Endothelial cell of umbilical vein (primary cell): ENCODE measurements around the gene TRIM17. TPM values are rescaled to one million over a fixed set of nuclear protein-coding genes. Genes with fewer than 3 reads are reported as not detected.

Source experiments
- BruUV-seq: library from RNA; stranded (reverse); fragments of 400-500 nt; replicated peaks from 2 replicates; lab custom pipeline; 2021; lab: Mats Ljungman, UMichigan
- CTCF ChIA-PET: fragments of 300-600, 350-600 bp; sonication (Branson Sonifier 250); formaldehyde crosslinking; loops from one replicate; lab custom pipeline; 2021; ENCODE audit warnings: antibody characterized with exemption, inconsistent platforms; lab: Charles Lee
- POLR2A ChIA-PET: fragments of 300-600, 350-600 bp; sonication (Branson Sonifier 250); formaldehyde crosslinking; loops from one replicate; lab custom pipeline; 2021; ENCODE audit warnings: antibody characterized with exemption, inconsistent platforms; lab: Charles Lee
- DNase-seq: peaks from one replicate; pipeline ENCODE4 v3.0.0-alpha.2; 2011; ENCODE audit warnings: low read depth, low spot score
- FAIRE-seq: peaks from 2 replicates; lab custom pipeline; 2011; peaks lifted over from hg19 to GRCh38; lab: Jason Lieb, UNC
- H2AFZ ChIP-seq: 2 replicates; pipeline ENCODE4 v1.6.0; 2012; ENCODE audit warnings: low read depth, low read length, control low read depth, inconsistent platforms
- H3K27ac ChIP-seq: 2 replicates; pipeline ENCODE4 v1.5.1; 2011; ENCODE audit warnings: low read depth, mild to moderate bottlenecking, control low read depth, low read length, moderate library complexity; ENCODE audit not compliant: insufficient read depth
- H3K27me3 ChIP-seq, 2 experiments: 2 replicates each; pipeline versions ENCODE4 v1.6.0 to v1.6.1; 2011; ENCODE audit warnings: low read length in 2 of 2, mixed read lengths in 1 of 2; ENCODE audit not compliant: control insufficient read depth in 2 of 2, insufficient read depth in 2 of 2
- H3K36me3 ChIP-seq, 2 experiments: 2 replicates in 1 of 2; 3 replicates in 1 of 2; pipeline ENCODE4 v1.5.1; 2011; ENCODE audit warnings: low read length in 2 of 2, mild to moderate bottlenecking in 1 of 2, moderate library complexity in 1 of 2; ENCODE audit not compliant: control insufficient read depth in 2 of 2, insufficient read depth in 2 of 2; ENCODE audit errors: extremely low read depth in 1 of 2
- H3K4me1 ChIP-seq: 3 replicates; pipeline ENCODE4 v1.5.1; 2011; ENCODE audit warnings: mild to moderate bottlenecking, low read length; ENCODE audit not compliant: control insufficient read depth, insufficient read depth; ENCODE audit errors: extremely low read depth
- H3K4me2 ChIP-seq: 2 replicates; pipeline ENCODE4 v1.6.1; 2011; ENCODE audit warnings: low read length, control low read depth, mixed read lengths; ENCODE audit not compliant: insufficient read depth
- H3K4me3 ChIP-seq, 3 experiments: fragments of 200-600 bp in 1 of 3; sonication (generic), shearing (Covaris generic) in 1 of 3; replicated peaks in 1 of 3; 2 replicates each; pipeline ENCODE4 v1.5.1; 2011 to 2016; ENCODE audit warnings: control low read depth in 3 of 3, low read length in 3 of 3, mild to moderate bottlenecking in 2 of 3, inconsistent platforms in 1 of 3, low read depth in 1 of 3, moderate library complexity in 1 of 3; ENCODE audit not compliant: insufficient read depth in 1 of 3
- H3K79me2 ChIP-seq: 2 replicates; pipeline ENCODE4 v1.6.0; 2012; ENCODE audit warnings: low read length, inconsistent platforms; ENCODE audit not compliant: control insufficient read depth, insufficient read depth
- H3K9ac ChIP-seq: replicated peaks from 2 replicates; pipeline ENCODE3; 2011; ENCODE audit warnings: low read length, control low read depth; ENCODE audit not compliant: insufficient read depth; ENCODE audit errors: extremely low read depth
- H3K9me1 ChIP-seq: replicated peaks from 3 replicates; pipeline ENCODE4 v1.6.0; 2011; ENCODE audit warnings: mild to moderate bottlenecking, low read length; ENCODE audit not compliant: control insufficient read depth, insufficient read depth; ENCODE audit errors: extremely low read depth
- H3K9me3 ChIP-seq: replicated peaks from 2 replicates; pipeline ENCODE4 v1.5.1; 2012; ENCODE audit warnings: low read length, inconsistent platforms; ENCODE audit not compliant: control insufficient read depth, insufficient read depth
- H4K20me1 ChIP-seq: replicated peaks from 2 replicates; pipeline ENCODE3; 2011; ENCODE audit warnings: mild to moderate bottlenecking, low read length; ENCODE audit not compliant: control insufficient read depth, insufficient read depth; ENCODE audit errors: extremely low read depth
- CTCF ChIP-seq, 2 donors: IDR thresholded peaks; 1 replicate in 1 of 2; 2 replicates in 1 of 2; pipeline ENCODE4 v1.5.1; 2011; ENCODE audit warnings: low read length in 2 of 2, mild to moderate bottlenecking in 2 of 2, moderate library complexity in 2 of 2, control low read depth in 1 of 2, inconsistent platforms in 1 of 2, low read depth in 1 of 2; ENCODE audit not compliant: insufficient read depth in 1 of 2; ENCODE audit errors: extremely low read depth in 1 of 2
- EZH2 ChIP-seq: IDR thresholded peaks from 2 replicates; pipeline ENCODE4 v1.6.1; 2012; ENCODE audit warnings: borderline replicate concordance, low read depth, mild to moderate bottlenecking, moderate library complexity, low read length, inconsistent platforms; ENCODE audit not compliant: severe bottlenecking
- FOS ChIP-seq: IDR thresholded peaks from 2 replicates; pipeline ENCODE4 v1.6.1; 2011; ENCODE audit warnings: mild to moderate bottlenecking, low read length, moderate library complexity, borderline replicate concordance; ENCODE audit not compliant: insufficient read depth
- GATA2 ChIP-seq: IDR thresholded peaks from 2 replicates; pipeline ENCODE4 v1.7.0; 2011; ENCODE audit warnings: low read depth, mild to moderate bottlenecking, moderate library complexity, mixed read lengths, low read length; ENCODE audit not compliant: insufficient read length, insufficient read depth
- JUN ChIP-seq: IDR thresholded peaks from 2 replicates; pipeline ENCODE4 v1.6.1; 2011; ENCODE audit warnings: borderline replicate concordance, low read depth; ENCODE audit not compliant: insufficient read length, insufficient read depth
- MAX ChIP-seq: IDR thresholded peaks from 2 replicates; pipeline ENCODE4 v1.6.1; 2011; ENCODE audit not compliant: insufficient read depth, insufficient read length
- MYC ChIP-seq: IDR thresholded peaks from one replicate; pipeline ENCODE4 v1.6.1; 2011; ENCODE audit warnings: mild to moderate bottlenecking, low read depth, low read length
- POLR2A ChIP-seq: IDR thresholded peaks from 2 replicates; pipeline ENCODE4 v1.6.1; 2012; ENCODE audit warnings: low read depth, mild to moderate bottlenecking, control low read depth, low read length
- POLR2AphosphoS5 ChIP-seq: IDR thresholded peaks from 2 replicates; pipeline ENCODE4 v1.6.1; 2012; ENCODE audit warnings: low read depth, mild to moderate bottlenecking, control low read depth, low read length, moderate library complexity; ENCODE audit not compliant: insufficient read depth
- dilution Hi-C: fragments of 300-500 bp; cut with MboI; formaldehyde crosslinking; loops from one replicate; pipeline ENCODE4 v1.15.0; 2019; ENCODE audit warnings: low sequenced_read_pairs; ENCODE audit not compliant: extremely low pct_ligation_motif_present
- intact Hi-C: fragments of 100-400 bp; cut with micrococcal nuclease; formaldehyde crosslinking; loops from one replicate; pipeline ENCODE4 v1.10.0; 2022
- polyA plus RNA-seq, 4 experiments: library from polyadenylated mRNA; depleted of rRNA in 3 of 4; stranded (reverse) in 3 of 4; unstranded in 1 of 4; fragments of >200 nt; gene quantifications; 2 replicates each; pipeline versions ENCODE4 v1.2.1 to v1.2.3, GENCODE V29; 2011 to 2012; ENCODE audit warnings: missing spikeins in 1 of 4
- total RNA-seq: library from RNA; stranded (reverse); gene quantifications from 2 replicates; pipeline ENCODE4 v1.2.3, GENCODE V29; 2021

TRIM17 gene
- total and polyA plus RNA-seq, 2 donors (not counting 3 experiments of a cell fraction or from before 2014, with no cell fraction given): not detected

- no peak for TF ChIP-seq JUN
- no peak for TF ChIP-seq POLR2AphosphoS5
- TF ChIP-seq POLR2A: no peak
- no peak for TF ChIP-seq CTCF (IDR thresholded peaks at IDR 0.05; ENCODE audit: extremely low read depth in 1 of 2, insufficient read depth in 1 of 2, low read depth in 1 of 2, low read length in 2 of 2)
- TF ChIP-seq MYC: no peak
- no peak for TF ChIP-seq GATA2
- TF ChIP-seq FOS: no peak
- TF ChIP-seq MAX: no peak
- TF ChIP-seq EZH2: no peak
- no peak for DNase-seq
Measured at GRCh38 chr1:228453614-228454013, 37.0 kb upstream of the TRIM17 start.

More at GRCh38 chr1:228453614-228454013, 37.0 kb upstream of the TRIM17 start:
- intact Hi-C loops (no loop called here), dilution Hi-C loops (no loop called here)
- Histone ChIP-seq H4K20me1 (no peaks in the 10 kb centered on the region), H3K9me3 (no peaks in the 10 kb centered on the region), H2AFZ (no peak overlapping the region), H3K27me3 (no peaks in the 10 kb centered on the region), H3K27ac (no peak overlapping the region), H3K9ac (no peak overlapping the region), H3K79me2 (no peaks in the 10 kb centered on the region), H3K36me3 (no peaks in the 10 kb centered on the region), H3K4me1 (peaks cover 11% of the 10 kb centered on the region), H3K4me3 (no peak overlapping the region), H3K4me2 (no peak overlapping the region), H3K9me1 (no peaks in the 10 kb centered on the region)
- no TSS peak for BruUV-seq
- no peak for FAIRE-seq
- ChIA-PET POLR2A (no interaction called here), CTCF (no interaction called here)
